ENCODE results near the gene KIF26A. TPM values are rescaled to one million over a fixed set of nuclear protein-coding genes. Genes with fewer than 3 reads are reported as not detected.

Gene KIF26A
- total and polyA plus RNA-seq, 2 of the 13 experiments (the other 11 are each of a cell fraction or from before 2014, with no cell fraction given), result not detected

DNA sequence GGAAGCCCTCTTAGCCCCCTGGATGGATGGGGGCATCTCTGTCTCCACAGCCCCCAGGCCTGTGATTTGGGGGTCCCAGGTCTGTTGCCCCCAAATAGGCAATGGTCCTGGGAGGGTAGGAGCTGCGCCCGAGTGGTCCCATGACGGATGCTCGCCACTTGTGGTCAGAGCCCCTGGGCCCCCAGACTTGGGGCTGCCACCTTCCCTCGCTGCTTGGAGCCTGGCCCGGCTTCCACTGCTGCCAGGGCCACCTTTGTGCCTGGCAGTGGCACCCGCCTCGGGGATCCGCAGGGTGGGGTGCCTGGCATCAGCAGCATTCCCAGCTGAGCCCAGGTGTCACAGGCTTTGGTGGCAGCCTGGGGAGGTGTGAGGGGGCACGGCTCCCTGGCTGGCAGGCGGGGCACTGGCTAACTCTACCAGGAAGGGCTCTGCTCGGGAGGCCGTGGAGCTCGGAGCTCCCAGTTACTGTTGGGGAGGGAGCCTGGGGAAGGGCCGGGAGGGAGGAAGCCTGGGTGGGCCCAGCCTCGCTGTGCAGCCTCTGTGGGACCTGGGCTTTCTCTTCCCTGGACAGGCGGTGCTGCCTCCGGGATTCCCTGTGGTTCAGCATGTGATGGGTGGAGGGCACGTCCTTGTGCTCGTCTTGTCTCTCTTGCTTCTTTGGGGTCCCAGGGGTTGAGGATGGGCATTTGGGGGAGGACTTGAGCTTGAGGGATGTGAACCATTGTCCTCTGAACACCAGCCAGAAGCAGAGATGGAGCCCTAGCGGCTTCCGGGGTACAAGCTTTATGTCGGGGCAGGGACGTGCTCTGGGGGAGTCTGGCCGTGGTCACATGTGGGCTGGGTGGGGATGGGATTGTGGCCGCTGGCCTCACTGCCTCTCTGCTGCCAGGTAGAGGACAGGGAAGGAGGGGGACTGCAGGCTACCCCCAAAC, 5.4 kb downstream of the KIF26A start:
- H3K4me1 ChIP-seq (ENCODE audit: insufficient read depth, low read length), result no peaks in the 10 kb centered on the region
- no TSS peak for BruUV-seq (replicated peaks)
- H3K4me2 ChIP-seq (ENCODE audit: low read depth, low read length), result no peak overlapping the region
- intact Hi-C loops (cut with micrococcal nuclease; ENCODE audit: unreplicated experiment), result no loop called here
- CTCF ChIA-PET (ENCODE audit: low intra/inter-chr PET ratio, low total read pairs), result no interaction called here
- no peak overlapping the region for H3K9ac ChIP-seq (ENCODE audit: insufficient read depth, low read depth, low read length)
- no peaks in the 10 kb centered on the region for H3K36me3 ChIP-seq (replicated peaks in 1 of 2; ENCODE audit: control insufficient read depth in 1 of 2, insufficient read depth in 2 of 2, low read length in 2 of 2)
- FAIRE-seq (no peak), DNase-seq (ENCODE audit: low spot score) (no peak), ATAC-seq (no peak)
- no peaks in the 10 kb centered on the region for H3K9me3 ChIP-seq (ENCODE audit: low read length)
- no peaks in the 10 kb centered on the region for H4K20me1 ChIP-seq (ENCODE audit: insufficient read depth, low read length)
- H3K27ac ChIP-seq (ENCODE audit: extremely low read length, insufficient read depth, low read length), result no peak overlapping the region
- no peaks in the 10 kb centered on the region for H3K79me2 ChIP-seq (ENCODE audit: insufficient read depth, low read length)
- POLR2A ChIA-PET, result no interaction called here
- no peak overlapping the region for H2AFZ ChIP-seq (ENCODE audit: low read length)
- H3K4me3 ChIP-seq (replicated peaks in 1 of 3; ENCODE audit: insufficient read depth in 1 of 3, low read depth in 2 of 3, low read length in 3 of 3), result no peak overlapping the region
- no CpG with 5 or more reads among the region's 26 CpGs for WGBS (ENCODE audit: low lambda C conversion rate)
- H3K27me3 ChIP-seq (ENCODE audit: control insufficient read depth in 1 of 2, insufficient read depth in 2 of 2, low read length in 2 of 2), result peaks cover 16 to 82% of the 10 kb centered on the region in 2 experiments; a peak in 4 of 5 replicates
- in situ Hi-C loops (cut with HindIII; ENCODE audit: extremely low pct_ligation_motif_present, low pct_unique_long_range_greater_than_20kb), result no loop called here
- TF ChIP-seq SMARCE1 (IDR thresholded peaks at IDR 0.05; ENCODE audit: borderline replicate concordance) (no peak), SATB2 (CRISPR knock-in tag; IDR thresholded peaks at IDR 0.05) (no peak)
- TF ChIP-seq, protein P1, sequence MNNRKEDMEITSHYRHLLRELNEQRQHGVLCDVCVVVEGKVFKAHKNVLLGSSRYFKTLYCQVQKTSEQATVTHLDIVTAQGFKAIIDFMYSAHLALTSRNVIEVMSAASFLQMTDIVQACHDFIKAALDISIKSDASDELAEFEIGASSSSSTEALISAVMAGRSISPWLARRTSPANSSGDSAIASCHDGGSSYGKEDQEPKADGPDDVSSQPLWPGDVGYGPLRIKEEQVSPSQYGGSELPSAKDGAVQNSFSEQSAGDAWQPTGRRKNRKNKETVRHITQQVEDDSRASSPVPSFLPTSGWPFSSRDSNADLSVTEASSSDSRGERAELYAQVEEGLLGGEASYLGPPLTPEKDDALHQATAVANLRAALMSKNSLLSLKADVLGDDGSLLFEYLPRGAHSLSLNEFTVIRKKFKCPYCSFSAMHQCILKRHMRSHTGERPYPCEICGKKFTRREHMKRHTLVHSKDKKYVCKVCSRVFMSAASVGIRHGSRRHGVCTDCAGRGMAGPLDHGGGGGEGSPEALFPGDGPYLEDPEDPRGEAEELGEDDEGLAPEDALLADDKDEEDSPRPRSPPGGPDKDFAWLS (CRISPR knock-in tag; IDR thresholded peaks at IDR 0.05; ENCODE audit: borderline replicate concordance), result no peak

DNA sequence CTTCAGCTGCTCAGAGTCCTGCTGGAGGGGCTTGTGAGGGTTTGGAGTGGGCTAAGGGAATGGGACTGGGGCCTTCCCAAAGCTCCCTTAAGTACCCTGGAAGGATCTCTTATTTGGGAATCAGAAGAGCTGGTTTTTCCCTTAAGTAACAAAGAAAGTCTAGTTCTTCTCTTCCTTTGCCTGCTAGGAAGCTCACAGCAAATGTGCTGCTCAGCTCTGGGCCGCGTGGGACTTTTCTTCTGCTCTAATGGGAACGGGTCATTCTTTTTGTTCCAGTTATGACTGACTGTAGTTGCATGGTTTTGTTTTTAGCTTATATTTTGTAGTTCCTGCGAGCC, 6.0 kb downstream of the KIF26A start:
- Histone ChIP-seq H3K36me3 (replicated peaks in 1 of 2; ENCODE audit: control insufficient read depth in 1 of 2, insufficient read depth in 2 of 2, low read length in 2 of 2) (no peaks in the 10 kb centered on the region), H3K4me3 (replicated peaks in 1 of 3; ENCODE audit: insufficient read depth in 1 of 3, low read depth in 2 of 3, low read length in 3 of 3) (no peak overlapping the region), H3K4me2 (ENCODE audit: low read depth, low read length) (no peak overlapping the region), H3K27ac (ENCODE audit: extremely low read length, insufficient read depth, low read length) (no peak overlapping the region), H3K27me3 (ENCODE audit: control insufficient read depth in 1 of 2, insufficient read depth in 2 of 2, low read length in 2 of 2) (peaks cover 14 to 81% of the 10 kb centered on the region in 2 experiments; a peak in 4 of 5 replicates), H3K9me3 (ENCODE audit: low read length) (no peaks in the 10 kb centered on the region), H3K4me1 (ENCODE audit: insufficient read depth, low read length) (no peaks in the 10 kb centered on the region), H2AFZ (ENCODE audit: low read length) (no peak overlapping the region), H3K79me2 (ENCODE audit: insufficient read depth, low read length) (no peaks in the 10 kb centered on the region), H4K20me1 (ENCODE audit: insufficient read depth, low read length) (no peaks in the 10 kb centered on the region), H3K9ac (ENCODE audit: insufficient read depth, low read depth, low read length) (no peak overlapping the region)
- intact Hi-C loops (cut with micrococcal nuclease; ENCODE audit: unreplicated experiment), result no loop called here
- no peak for TF ChIP-seq ZNF331 (CRISPR knock-in tag; IDR thresholded peaks at IDR 0.05)
- no peak for TF ChIP-seq ZFP82 (CRISPR knock-in tag; IDR thresholded peaks at IDR 0.05; ENCODE audit: borderline replicate concordance)
- no peak for TF ChIP-seq ZNF749 (CRISPR knock-in tag; IDR thresholded peaks at IDR 0.05; ENCODE audit: borderline replicate concordance)
- CTCF ChIA-PET (ENCODE audit: low intra/inter-chr PET ratio, low total read pairs), result no interaction called here
- no peak for ATAC-seq
- no TSS peak for BruUV-seq (replicated peaks)
- WGBS (ENCODE audit: low lambda C conversion rate), result 3% methylated on average over 4 of the region's 4 CpGs
- in situ Hi-C loops (cut with HindIII; ENCODE audit: extremely low pct_ligation_motif_present, low pct_unique_long_range_greater_than_20kb), result no loop called here
- DNase-seq (ENCODE audit: low spot score), result no peak
- no peak for FAIRE-seq
- POLR2A ChIA-PET, result no interaction called here

All from HepG2 (cell line).